Gastrocnemius medialis (tissue), 4 donors: ENCODE measurements around the gene CFAP65.

Experiments
- CTCF ChIP-seq, 5 experiments: fragments of 450-650 bp in 3 of 5; fragments of 200-600 bp in 2 of 5; sonication (generic) in 2 of 5; IDR thresholded peaks in 4 of 5; conservative IDR thresholded peaks in 1 of 5; 1 replicate in 4 of 5; 2 replicates in 1 of 5; pipeline ENCODE4 v1.5.1; 2016 to 2019; ENCODE audit warnings: antibody characterized with exemption in 5 of 5, mild to moderate bottlenecking in 3 of 5, moderate library complexity in 3 of 5
- POLR2A ChIP-seq, 2 donors: fragments of 450-650 bp; IDR thresholded peaks; one replicate each; pipeline ENCODE4 v1.6.1; 2017; ENCODE audit warnings: antibody characterized with exemption in 2 of 2, mild to moderate bottlenecking in 2 of 2, moderate library complexity in 2 of 2

- no peak for TF ChIP-seq CTCF (IDR thresholded peaks at IDR 0.05 in 4 of 5, conservative IDR thresholded peaks at IDR 0.05 in 1 of 5)
- TF ChIP-seq POLR2A (IDR thresholded peaks at IDR 0.05) = no peak
These were observed 59.3 kb downstream of the CFAP65 start for GRCh38 chr2:218981881-218982585.
